Astrocyte (in vitro differentiated cells and primary cell): ENCODE results near the gene USP19. TPM values are rescaled to one million over a fixed set of nuclear protein-coding genes. Genes with fewer than 3 reads are reported as not detected.

ENCODE experiments used
- DNase-seq: peaks from one replicate; pipeline ENCODE4 v3.0.0-alpha.2; 2010; ENCODE audit warnings: low read depth
- FAIRE-seq: peaks from 2 replicates; lab custom pipeline; 2011; peaks lifted over from hg19 to GRCh38; lab: Jason Lieb, UNC
- H2AFZ ChIP-seq: 2 replicates; pipeline ENCODE4 v1.6.0; 2012; ENCODE audit warnings: low read depth, low read length, inconsistent platforms
- H3K27ac ChIP-seq: 2 replicates; pipeline ENCODE4 v1.5.1; 2011; ENCODE audit warnings: low read depth, low read length, inconsistent platforms
- H3K27me3 ChIP-seq: 2 replicates; pipeline ENCODE4 v1.6.0; 2011; ENCODE audit warnings: low read length, inconsistent platforms; ENCODE audit not compliant: insufficient read depth
- H3K36me3 ChIP-seq: 2 replicates; pipeline ENCODE4 v1.5.1; 2011; ENCODE audit warnings: low read length, inconsistent platforms; ENCODE audit not compliant: insufficient read depth
- H3K4me1 ChIP-seq: 2 replicates; pipeline ENCODE4 v1.5.1; 2011; ENCODE audit warnings: low read length, inconsistent platforms; ENCODE audit not compliant: insufficient read depth
- H3K4me2 ChIP-seq: 2 replicates; pipeline ENCODE4 v1.6.0; 2012; ENCODE audit warnings: low read length, inconsistent platforms
- H3K4me3 ChIP-seq: 2 replicates; pipeline ENCODE4 v1.5.1; 2011; ENCODE audit warnings: low read depth, mild to moderate bottlenecking, low read length, inconsistent platforms; ENCODE audit not compliant: insufficient read depth
- H3K79me2 ChIP-seq: 2 replicates; pipeline ENCODE4 v1.6.0; 2012; ENCODE audit warnings: mild to moderate bottlenecking, low read length, inconsistent platforms; ENCODE audit not compliant: insufficient read depth
- H3K9ac ChIP-seq: 2 replicates; pipeline ENCODE4 v1.6.0; 2012; ENCODE audit warnings: mild to moderate bottlenecking, low read length, inconsistent platforms
- H3K9me3 ChIP-seq: 2 replicates; pipeline ENCODE4 v1.5.1; 2012; ENCODE audit warnings: low read depth, mild to moderate bottlenecking, low read length, inconsistent platforms; ENCODE audit not compliant: insufficient read depth
- H4K20me1 ChIP-seq: 2 replicates; pipeline ENCODE4 v1.6.0; 2012; ENCODE audit warnings: low read length, inconsistent platforms; ENCODE audit not compliant: insufficient read depth
- H3K27ac Mint-ChIP-seq: one replicate; pipeline ENCODE4 v1.8.0; 2021; ENCODE audit warnings: mild to moderate bottlenecking, mixed read lengths; ENCODE audit not compliant: unreplicated experiment
- H3K27me3 Mint-ChIP-seq: one replicate; pipeline ENCODE4 v1.8.0; 2021; ENCODE audit warnings: low read depth, mixed read lengths; ENCODE audit not compliant: unreplicated experiment
- H3K36me3 Mint-ChIP-seq: one replicate; pipeline ENCODE4 v1.8.0; 2021; ENCODE audit warnings: low read depth, mixed read lengths; ENCODE audit not compliant: unreplicated experiment
- H3K4me1 Mint-ChIP-seq: one replicate; pipeline ENCODE4 v1.8.0; 2021; ENCODE audit warnings: low read depth, mixed read lengths; ENCODE audit not compliant: unreplicated experiment
- H3K4me3 Mint-ChIP-seq: one replicate; pipeline ENCODE4 v1.8.0; 2021; ENCODE audit warnings: mild to moderate bottlenecking, moderate library complexity, mixed read lengths; ENCODE audit not compliant: unreplicated experiment
- H3K9me3 Mint-ChIP-seq: one replicate; pipeline ENCODE4 v1.8.0; 2021; ENCODE audit warnings: mild to moderate bottlenecking, mixed read lengths; ENCODE audit not compliant: unreplicated experiment
- CTCF ChIP-seq: IDR thresholded peaks from 2 replicates; pipeline ENCODE4 v1.5.1; 2011; ENCODE audit warnings: low read depth, mild to moderate bottlenecking, inconsistent platforms, low read length, moderate library complexity; ENCODE audit not compliant: insufficient read depth
- EZH2 ChIP-seq: IDR thresholded peaks from 2 replicates; pipeline ENCODE4 v1.6.1; 2012; ENCODE audit warnings: mild to moderate bottlenecking, low read length, inconsistent platforms; ENCODE audit not compliant: insufficient read depth
- total RNA-seq: library from RNA; stranded (reverse); gene quantifications from 2 replicates; pipeline ENCODE4 v1.2.1, GENCODE V29; 2021

Gene USP19
- total RNA-seq, 1 donor from 2014 or later = 28.7 TPM

- no peaks in the 10 kb centered on the region for H3K79me2 ChIP-seq
- Mint-ChIP-seq H3K4me3 (no peak overlapping the region), H3K27ac (no peak overlapping the region), H3K9me3 (no peaks in the 10 kb centered on the region), H3K4me1 (no peaks in the 10 kb centered on the region), H3K27me3 (peaks cover 20% of the 10 kb centered on the region), H3K36me3 (no peaks in the 10 kb centered on the region)
- no peak overlapping the region for H3K9ac ChIP-seq
- H3K9me3 ChIP-seq = no peaks in the 10 kb centered on the region
- no peaks in the 10 kb centered on the region for H3K36me3 ChIP-seq
- H4K20me1 ChIP-seq = no peaks in the 10 kb centered on the region
- H3K27ac ChIP-seq = no peak overlapping the region
- no peak overlapping the region for H2AFZ ChIP-seq
- no peak overlapping the region for H3K4me3 ChIP-seq
- TF ChIP-seq EZH2 (no peak), CTCF (no peak)
- H3K4me2 ChIP-seq = no peak overlapping the region
- DNase-seq (no peak), FAIRE-seq (no peak)
- no peaks in the 10 kb centered on the region for H3K4me1 ChIP-seq
- no peaks in the 10 kb centered on the region for H3K27me3 ChIP-seq
These were observed 27.5 kb upstream of the USP19 start for GRCh38 chr3:49148159-49148558.

GRCh38 chr3:49140080-49140479 is 19.5 kb upstream of the USP19 start:
- Histone ChIP-seq H2AFZ (no peak overlapping the region), H3K4me2 (no peak overlapping the region), H3K79me2 (no peaks in the 10 kb centered on the region), H3K4me1 (no peaks in the 10 kb centered on the region), H3K36me3 (no peaks in the 10 kb centered on the region), H3K9ac (no peak overlapping the region), H4K20me1 (no peaks in the 10 kb centered on the region), H3K4me3 (no peak overlapping the region), H3K27me3 (no peaks in the 10 kb centered on the region), H3K9me3 (no peaks in the 10 kb centered on the region), H3K27ac (no peak overlapping the region)
- FAIRE-seq = no peak
- Mint-ChIP-seq H3K4me3 (no peak overlapping the region), H3K36me3 (peaks cover 2% of the 10 kb centered on the region), H3K4me1 (peaks cover 3% of the 10 kb centered on the region), H3K9me3 (peaks cover 17% of the 10 kb centered on the region), H3K27ac (no peak overlapping the region), H3K27me3 (peaks cover 4% of the 10 kb centered on the region)
- TF ChIP-seq EZH2 = no peak
- TF ChIP-seq CTCF = no peak
- no peak for DNase-seq

- Histone ChIP-seq H2AFZ (no peak overlapping the region), H3K9me3 (no peaks in the 10 kb centered on the region), H3K79me2 (peaks cover 24% of the 10 kb centered on the region), H3K9ac (no peak overlapping the region), H3K27ac (no peak overlapping the region), H3K4me2 (no peak overlapping the region), H3K4me1 (peaks cover 22% of the 10 kb centered on the region), H4K20me1 (peaks cover 16% of the 10 kb centered on the region), H3K36me3 (peaks cover 3% of the 10 kb centered on the region), H3K27me3 (no peaks in the 10 kb centered on the region), H3K4me3 (no peak overlapping the region)
- peaks cover 3% of the 10 kb centered on the region for H3K36me3 Mint-ChIP-seq
- H3K4me1 Mint-ChIP-seq = peaks cover 10% of the 10 kb centered on the region
- FAIRE-seq = no peak
- DNase-seq = no peak
- H3K4me3 Mint-ChIP-seq = peak overlapping the region; percentile 14
- peaks cover 3% of the 10 kb centered on the region for H3K9me3 Mint-ChIP-seq
- H3K27me3 Mint-ChIP-seq = no peaks in the 10 kb centered on the region
- no peak overlapping the region for H3K27ac Mint-ChIP-seq
- TF ChIP-seq EZH2 = no peak
- no peak for TF ChIP-seq CTCF
These were observed 14.9 kb upstream of the USP19 start for GRCh38 chr3:49135499-49135898.
